ENCODE measurements around the gene NCAN.

DNA sequence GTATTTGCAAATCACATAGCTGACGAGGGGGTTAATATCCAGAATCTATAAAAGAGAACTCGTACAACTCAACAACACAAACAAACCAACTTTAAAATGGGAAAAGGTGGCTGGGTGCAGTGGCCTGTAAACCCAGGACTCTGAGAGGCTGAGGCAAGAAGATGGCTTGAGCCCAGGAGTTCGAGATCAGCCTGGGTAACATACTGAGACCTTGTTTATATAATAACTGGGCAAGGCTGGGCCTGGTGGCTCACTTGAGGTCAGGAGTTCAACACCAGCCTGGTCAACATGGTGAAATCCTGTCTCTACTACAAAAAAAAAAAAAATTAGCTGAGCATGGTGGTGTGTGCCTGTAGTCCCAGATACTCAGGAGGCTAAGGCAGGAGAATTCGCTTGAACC lies 83.2 kb downstream of the NCAN start:
- TF ChIP-seq, protein P1, sequence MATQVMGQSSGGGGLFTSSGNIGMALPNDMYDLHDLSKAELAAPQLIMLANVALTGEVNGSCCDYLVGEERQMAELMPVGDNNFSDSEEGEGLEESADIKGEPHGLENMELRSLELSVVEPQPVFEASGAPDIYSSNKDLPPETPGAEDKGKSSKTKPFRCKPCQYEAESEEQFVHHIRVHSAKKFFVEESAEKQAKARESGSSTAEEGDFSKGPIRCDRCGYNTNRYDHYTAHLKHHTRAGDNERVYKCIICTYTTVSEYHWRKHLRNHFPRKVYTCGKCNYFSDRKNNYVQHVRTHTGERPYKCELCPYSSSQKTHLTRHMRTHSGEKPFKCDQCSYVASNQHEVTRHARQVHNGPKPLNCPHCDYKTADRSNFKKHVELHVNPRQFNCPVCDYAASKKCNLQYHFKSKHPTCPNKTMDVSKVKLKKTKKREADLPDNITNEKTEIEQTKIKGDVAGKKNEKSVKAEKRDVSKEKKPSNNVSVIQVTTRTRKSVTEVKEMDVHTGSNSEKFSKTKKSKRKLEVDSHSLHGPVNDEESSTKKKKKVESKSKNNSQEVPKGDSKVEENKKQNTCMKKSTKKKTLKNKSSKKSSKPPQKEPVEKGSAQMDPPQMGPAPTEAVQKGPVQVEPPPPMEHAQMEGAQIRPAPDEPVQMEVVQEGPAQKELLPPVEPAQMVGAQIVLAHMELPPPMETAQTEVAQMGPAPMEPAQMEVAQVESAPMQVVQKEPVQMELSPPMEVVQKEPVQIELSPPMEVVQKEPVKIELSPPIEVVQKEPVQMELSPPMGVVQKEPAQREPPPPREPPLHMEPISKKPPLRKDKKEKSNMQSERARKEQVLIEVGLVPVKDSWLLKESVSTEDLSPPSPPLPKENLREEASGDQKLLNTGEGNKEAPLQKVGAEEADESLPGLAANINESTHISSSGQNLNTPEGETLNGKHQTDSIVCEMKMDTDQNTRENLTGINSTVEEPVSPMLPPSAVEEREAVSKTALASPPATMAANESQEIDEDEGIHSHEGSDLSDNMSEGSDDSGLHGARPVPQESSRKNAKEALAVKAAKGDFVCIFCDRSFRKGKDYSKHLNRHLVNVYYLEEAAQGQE (IDR thresholded peaks at IDR 0.05; ENCODE audit: insufficient read depth in 1 of 2, low read depth in 2 of 2, low read length in 1 of 2): no peak
- no peak for TF ChIP-seq CTCF (IDR thresholded peaks at IDR 0.05)
